K562 (cell line): ENCODE results near the gene JUNB. TPM values are rescaled to one million over a fixed set of nuclear protein-coding genes. Genes with fewer than 3 reads are reported as not detected.

Source experiments
- CAMTA2 ChIP-seq: fragments of 250-450 bp; sonication (Bioruptor Pico); conservative IDR thresholded peaks from 2 replicates; pipeline ENCODE4 v1.5.1; 2022
- CBFA2T2 ChIP-seq: fragments of 450-650 bp; conservative IDR thresholded peaks from 2 replicates; pipeline ENCODE4 v1.6.1; 2017; ENCODE audit warnings: mild to moderate bottlenecking
- CEBPG ChIP-seq, 3 experiments: fragments of 200-800 bp in 1 of 3; sonication (Bioruptor generic) in 1 of 3; sonication (generic) in 1 of 3; formaldehyde crosslinking in 1 of 3; IDR thresholded peaks in 2 of 3; conservative IDR thresholded peaks in 1 of 3; 2 replicates each; pipeline versions ENCODE4 v1.6.1 to v1.8.0; 2016 to 2022; ENCODE audit warnings: missing compliant biosample characterization in 2 of 3, missing genetic modification characterization in 2 of 3, mild to moderate bottlenecking in 1 of 3, missing genetic modification reagents in 1 of 3
- EWSR1 ChIP-seq: fragments of 450-650 bp; IDR thresholded peaks from 2 replicates; pipeline ENCODE4 v1.6.1; 2018; ENCODE audit warnings: borderline replicate concordance, mild to moderate bottlenecking, low read depth, moderate library complexity; ENCODE audit not compliant: partially characterized antibody
- HNRNPL ChIP-seq: fragments of 200-400 bp; formaldehyde crosslinking; IDR thresholded peaks from 2 replicates; pipeline ENCODE4 v1.6.1; 2017; ENCODE audit warnings: low read depth, mild to moderate bottlenecking, low read length
- MYNN ChIP-seq, 2 experiments: sonication (generic); formaldehyde crosslinking in 1 of 2; IDR thresholded peaks; 2 replicates each; pipeline versions ENCODE4 v1.5.0 to v1.6.1; 2016 to 2020; ENCODE audit warnings: antibody characterized with exemption in 1 of 2, missing genetic modification reagents in 1 of 2
- NELFE ChIP-seq: IDR thresholded peaks from 2 replicates; pipeline ENCODE4 v1.6.1; 2011; ENCODE audit warnings: mild to moderate bottlenecking; ENCODE audit not compliant: insufficient read depth, insufficient read length
- PKNOX1 ChIP-seq: fragments of 450-650 bp; IDR thresholded peaks from 2 replicates; pipeline ENCODE4 v1.6.1; 2016
- SIN3A ChIP-seq, 2 experiments: fragments of 150-350 bp in 1 of 2; IDR thresholded peaks; 2 replicates each; pipeline ENCODE4 v1.6.1; 2011 to 2016; ENCODE audit warnings: borderline replicate concordance in 2 of 2, low read depth in 2 of 2, low read length in 2 of 2, mild to moderate bottlenecking in 2 of 2, moderate library complexity in 2 of 2; ENCODE audit not compliant: control insufficient read depth in 1 of 2
- SMAD4 ChIP-seq: fragments of 250-450 bp; sonication (Bioruptor Pico); conservative IDR thresholded peaks from 2 replicates; pipeline ENCODE4 v1.8.0; 2021; ENCODE audit warnings: inconsistent platforms, mild to moderate bottlenecking, moderate library complexity
- TEAD4 ChIP-seq, 2 experiments: sonication (generic) in 1 of 2; formaldehyde crosslinking in 1 of 2; IDR thresholded peaks; 2 replicates each; pipeline versions ENCODE4 v1.6.1 to v1.8.0; 2012 to 2022; ENCODE audit warnings: borderline replicate concordance in 1 of 2, inconsistent platforms in 1 of 2, low read length in 1 of 2, mild to moderate bottlenecking in 1 of 2, missing genetic modification reagents in 1 of 2
- U2AF2 ChIP-seq: fragments of 200-400 bp; formaldehyde crosslinking; optimal IDR thresholded peaks from 2 replicates; pipeline ENCODE3; 2017; ENCODE audit warnings: low read depth, mild to moderate bottlenecking, low read length
- ZBTB26 ChIP-seq: fragments of 450-650 bp; formaldehyde crosslinking; IDR thresholded peaks from 2 replicates; pipeline ENCODE4 v1.4.0; 2022; ENCODE audit warnings: missing genetic modification characterization
- ZC3H11A ChIP-seq: IDR thresholded peaks from 2 replicates; pipeline ENCODE4 v1.6.1; 2012; ENCODE audit warnings: low read depth, low read length, improper control_type of control experiment
- ZNF347 ChIP-seq: fragments of 450-650 bp; formaldehyde crosslinking; IDR thresholded peaks from 2 replicates; pipeline ENCODE4 v1.4.0; 2020; ENCODE audit warnings: low read depth, mild to moderate bottlenecking, moderate library complexity
- ZNF507 ChIP-seq: conservative IDR thresholded peaks from 2 replicates; pipeline ENCODE4 v1.6.1; 2017; ENCODE audit warnings: missing genetic modification characterization, missing compliant biosample characterization
- ZNF696 ChIP-seq: fragments of 250-450 bp; sonication (Bioruptor Pico); conservative IDR thresholded peaks from 2 replicates; pipeline ENCODE4 v1.4.0; 2020; ENCODE audit warnings: mild to moderate bottlenecking, moderate library complexity
- ZNF707 ChIP-seq: fragments of 250-450 bp; sonication (Bioruptor Pico); conservative IDR thresholded peaks from 2 replicates; pipeline ENCODE4 v1.8.0; 2022; ENCODE audit warnings: inconsistent platforms, mild to moderate bottlenecking, moderate library complexity
- polyA plus RNA-seq, 8 experiments: library from polyadenylated mRNA; depleted of rRNA in 4 of 8; stranded (reverse) in 5 of 8; unstranded in 3 of 8; fragments of >200 nt; fragmentation: Nextera tagmentation in 2 of 8; fragmentation: Illumina TruSeq in 1 of 8; extraction: Ambion mirVana in 2 of 8; extraction: Trizol in 1 of 8; gene quantifications; 2 replicates each; pipeline versions ENCODE4 v1.2.1 to v1.2.3, GENCODE V29; 2011 to 2014; ENCODE audit warnings: inconsistent platforms in 1 of 8, missing spikeins in 1 of 8
- total RNA-seq, 7 experiments: library from RNA; depleted of rRNA in 6 of 7; stranded (reverse); fragments of >200 nt in 6 of 7; fragmentation: Illumina TruSeq in 2 of 7; extraction: Trizol in 2 of 7; gene quantifications; 2 replicates each; pipeline versions ENCODE4 v1.2.1 to v1.2.3, GENCODE V29; 2011 to 2021; ENCODE audit warnings: low replicate concordance in 1 of 7
- TF ChIP-seq, protein P1 (sequence below): sonication (generic); formaldehyde crosslinking; IDR thresholded peaks from 2 replicates; pipeline ENCODE4 v1.8.1; 2023; ENCODE audit warnings: missing genetic modification reagents, mild to moderate bottlenecking, borderline replicate concordance

The JUNB gene
- total and polyA plus RNA-seq, 9 of the 15 experiments (the other 6 are each of a cell fraction or from before 2014, with no cell fraction given), result 0.23 to 88.1 (median 13.1) TPM

GRCh38 chr19:12782424-12783290 lies 8.6 kb upstream of the JUNB start (continued):
- TF ChIP-seq TEAD4 (IDR thresholded peaks at IDR 0.05; ENCODE audit: low read length) (peak; percentile 21), TEAD4 (CRISPR knock-in tag; IDR thresholded peaks at IDR 0.05; ENCODE audit: borderline replicate concordance) (no peak), CBFA2T2 (0 out of 2 replicates have a peak, but pooled peaks have one; percentile 5), SIN3A (IDR thresholded peaks at IDR 0.05; ENCODE audit: borderline replicate concordance in 2 of 2, control insufficient read depth in 1 of 2, low read depth in 2 of 2, low read length in 2 of 2) (peak; percentile 76 to 89; a peak in 2 of 4 replicates), CAMTA2 (CRISPR knock-in tag) (0 out of 2 replicates have a peak, but pooled peaks have one; percentile 31), MYNN (IDR thresholded peaks at IDR 0.05) (peak; percentile 37; the same call in 1 of the 2 replicates), MYNN (CRISPR knock-in tag; IDR thresholded peaks at IDR 0.05) (no peak), HNRNPL (peak; percentile 81), NELFE (no peak), ZNF507 (tag) (no peak), CEBPG (CRISPR knock-in tag; IDR thresholded peaks at IDR 0.05) (no peak), CEBPG (tag; conservative IDR thresholded peaks at IDR 0.05 in 1 of 2, IDR thresholded peaks at IDR 0.05 in 1 of 2) (no peak), EWSR1 (no peak), ZNF347 (CRISPR knock-in tag) (no peak), SMAD4 (CRISPR knock-in tag) (peak; percentile 92), U2AF2 (no peak), ZNF707 (CRISPR knock-in tag) (no peak), ZC3H11A (no peak), PKNOX1 (0 out of 2 replicates have a peak, but pooled peaks have one; percentile 43), ZBTB26 (CRISPR knock-in tag) (no peak), ZNF696 (CRISPR knock-in tag) (no peak)
- TF ChIP-seq, protein P1, sequence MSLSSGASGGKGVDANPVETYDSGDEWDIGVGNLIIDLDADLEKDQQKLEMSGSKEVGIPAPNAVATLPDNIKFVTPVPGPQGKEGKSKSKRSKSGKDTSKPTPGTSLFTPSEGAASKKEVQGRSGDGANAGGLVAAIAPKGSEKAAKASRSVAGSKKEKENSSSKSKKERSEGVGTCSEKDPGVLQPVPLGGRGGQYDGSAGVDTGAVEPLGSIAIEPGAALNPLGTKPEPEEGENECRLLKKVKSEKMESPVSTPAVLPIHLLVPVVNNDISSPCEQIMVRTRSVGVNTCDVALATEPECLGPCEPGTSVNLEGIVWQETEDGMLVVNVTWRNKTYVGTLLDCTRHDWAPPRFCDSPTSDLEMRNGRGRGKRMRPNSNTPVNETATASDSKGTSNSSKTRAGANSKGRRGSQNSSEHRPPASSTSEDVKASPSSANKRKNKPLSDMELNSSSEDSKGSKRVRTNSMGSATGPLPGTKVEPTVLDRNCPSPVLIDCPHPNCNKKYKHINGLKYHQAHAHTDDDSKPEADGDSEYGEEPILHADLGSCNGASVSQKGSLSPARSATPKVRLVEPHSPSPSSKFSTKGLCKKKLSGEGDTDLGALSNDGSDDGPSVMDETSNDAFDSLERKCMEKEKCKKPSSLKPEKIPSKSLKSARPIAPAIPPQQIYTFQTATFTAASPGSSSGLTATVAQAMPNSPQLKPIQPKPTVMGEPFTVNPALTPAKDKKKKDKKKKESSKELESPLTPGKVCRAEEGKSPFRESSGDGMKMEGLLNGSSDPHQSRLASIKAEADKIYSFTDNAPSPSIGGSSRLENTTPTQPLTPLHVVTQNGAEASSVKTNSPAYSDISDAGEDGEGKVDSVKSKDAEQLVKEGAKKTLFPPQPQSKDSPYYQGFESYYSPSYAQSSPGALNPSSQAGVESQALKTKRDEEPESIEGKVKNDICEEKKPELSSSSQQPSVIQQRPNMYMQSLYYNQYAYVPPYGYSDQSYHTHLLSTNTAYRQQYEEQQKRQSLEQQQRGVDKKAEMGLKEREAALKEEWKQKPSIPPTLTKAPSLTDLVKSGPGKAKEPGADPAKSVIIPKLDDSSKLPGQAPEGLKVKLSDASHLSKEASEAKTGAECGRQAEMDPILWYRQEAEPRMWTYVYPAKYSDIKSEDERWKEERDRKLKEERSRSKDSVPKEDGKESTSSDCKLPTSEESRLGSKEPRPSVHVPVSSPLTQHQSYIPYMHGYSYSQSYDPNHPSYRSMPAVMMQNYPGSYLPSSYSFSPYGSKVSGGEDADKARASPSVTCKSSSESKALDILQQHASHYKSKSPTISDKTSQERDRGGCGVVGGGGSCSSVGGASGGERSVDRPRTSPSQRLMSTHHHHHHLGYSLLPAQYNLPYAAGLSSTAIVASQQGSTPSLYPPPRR, result no peak
